GM23248 (cell line): ENCODE results near the gene KDM4F. TPM values are rescaled to one million over a fixed set of nuclear protein-coding genes. Genes with fewer than 3 reads are reported as not detected.

Source experiments
- DNase-seq: peaks from one replicate; pipeline ENCODE4 v3.0.0-alpha.2; 2015
- H2AFZ ChIP-seq: fragments of 200-600 bp; sonication (generic); 2 replicates; pipeline ENCODE4 v1.6.1; 2016; ENCODE audit warnings: antibody characterized with exemption
- H3F3A ChIP-seq: fragments of 200-600 bp; sonication (generic); 2 replicates; pipeline ENCODE4 v1.6.1; 2016; ENCODE audit warnings: mild to moderate bottlenecking, antibody characterized with exemption, mixed run types; ENCODE audit not compliant: insufficient read depth
- H3K27ac ChIP-seq: fragments of 200-600 bp; sonication (generic); 2 replicates; pipeline ENCODE4 v1.5.1; 2016; ENCODE audit warnings: mild to moderate bottlenecking
- H3K27me3 ChIP-seq: fragments of 200-600 bp; sonication (generic); replicated peaks from 2 replicates; pipeline ENCODE4 v1.6.1; 2016; ENCODE audit warnings: mild to moderate bottlenecking; ENCODE audit not compliant: insufficient read depth
- H3K36me3 ChIP-seq: fragments of 200-600 bp; sonication (generic); 2 replicates; pipeline ENCODE4 v1.6.1; 2016; ENCODE audit warnings: low read depth, mild to moderate bottlenecking
- H3K4me1 ChIP-seq: fragments of 200-600 bp; sonication (generic); 2 replicates; pipeline ENCODE4 v1.6.1; 2016; ENCODE audit warnings: mild to moderate bottlenecking; ENCODE audit not compliant: insufficient read depth
- H3K4me2 ChIP-seq: fragments of 200-600 bp; sonication (generic); one replicate; pipeline ENCODE4 v1.6.1; 2016; ENCODE audit warnings: mild to moderate bottlenecking; ENCODE audit not compliant: unreplicated experiment
- H3K4me3 ChIP-seq: fragments of 200-600 bp; sonication (generic); 2 replicates; pipeline ENCODE4 v1.5.1; 2016; ENCODE audit warnings: mild to moderate bottlenecking
- H3K79me2 ChIP-seq: fragments of 200-600 bp; sonication (generic); 2 replicates; pipeline ENCODE4 v1.6.1; 2016; ENCODE audit warnings: mild to moderate bottlenecking; ENCODE audit not compliant: insufficient read depth
- H3K9ac ChIP-seq: fragments of 200-600 bp; sonication (generic); 2 replicates; pipeline ENCODE4 v1.6.1; 2016; ENCODE audit warnings: mild to moderate bottlenecking
- H3K9me2 ChIP-seq: fragments of 200-600 bp; sonication (generic); 2 replicates; pipeline ENCODE4 v1.6.1; 2016; ENCODE audit warnings: mixed run types, mild to moderate bottlenecking, moderate library complexity; ENCODE audit not compliant: insufficient read depth
- H3K9me3 ChIP-seq: fragments of 200-600 bp; sonication (generic); one replicate; pipeline ENCODE4 v1.6.1; 2017; ENCODE audit warnings: low read depth
- H4K20me1 ChIP-seq: fragments of 200-600 bp; sonication (generic); 2 replicates; pipeline ENCODE4 v1.6.0; 2016; ENCODE audit not compliant: insufficient read depth
- EZH2 ChIP-seq: fragments of 200-600 bp; sonication (generic); IDR thresholded peaks from 2 replicates; pipeline ENCODE4 v1.6.1; 2018; ENCODE audit warnings: antibody characterized with exemption, mild to moderate bottlenecking; ENCODE audit not compliant: insufficient read depth, poor library complexity, severe bottlenecking
- EZH2phosphoT487 ChIP-seq: fragments of 200-600 bp; sonication (generic); IDR thresholded peaks from 2 replicates; pipeline ENCODE4 v1.6.1; 2018; ENCODE audit warnings: antibody characterized with exemption, moderate library complexity, mild to moderate bottlenecking, low read depth; ENCODE audit not compliant: insufficient read depth
- WGBS, 2 experiments: methylation state at CpG; one replicate each; pipeline ENCODE4 v1.1.6; 2015 to 2017; ENCODE audit warnings: low lambda C conversion rate in 2 of 2, low coverage in 1 of 2; ENCODE audit errors: missing lambda C conversion rate in 2 of 2; 5-methylcytosine and 5-hydroxymethylcytosine counted together
- in situ Hi-C: fragments of 300-500 bp; cut with MboI; formaldehyde crosslinking; loops from 2 replicates; pipeline ENCODE4 v1.15.0; 2020
- polyA plus RNA-seq: library from polyadenylated mRNA; unstranded; fragments of >200 nt; fragmentation: Nextera tagmentation; extraction: Ambion mirVana; gene quantifications from 2 replicates; pipeline ENCODE4 v1.2.1, GENCODE V29; 2016
- total RNA-seq: library from RNA; depleted of rRNA; stranded (reverse); fragments of >200 nt; shearing (Covaris generic); gene quantifications from 2 replicates; pipeline ENCODE4 v1.2.3, GENCODE V29; 2014

KDM4F gene
- total and polyA plus RNA-seq, 2 experiments from 2014 or later: not detected

DNA sequence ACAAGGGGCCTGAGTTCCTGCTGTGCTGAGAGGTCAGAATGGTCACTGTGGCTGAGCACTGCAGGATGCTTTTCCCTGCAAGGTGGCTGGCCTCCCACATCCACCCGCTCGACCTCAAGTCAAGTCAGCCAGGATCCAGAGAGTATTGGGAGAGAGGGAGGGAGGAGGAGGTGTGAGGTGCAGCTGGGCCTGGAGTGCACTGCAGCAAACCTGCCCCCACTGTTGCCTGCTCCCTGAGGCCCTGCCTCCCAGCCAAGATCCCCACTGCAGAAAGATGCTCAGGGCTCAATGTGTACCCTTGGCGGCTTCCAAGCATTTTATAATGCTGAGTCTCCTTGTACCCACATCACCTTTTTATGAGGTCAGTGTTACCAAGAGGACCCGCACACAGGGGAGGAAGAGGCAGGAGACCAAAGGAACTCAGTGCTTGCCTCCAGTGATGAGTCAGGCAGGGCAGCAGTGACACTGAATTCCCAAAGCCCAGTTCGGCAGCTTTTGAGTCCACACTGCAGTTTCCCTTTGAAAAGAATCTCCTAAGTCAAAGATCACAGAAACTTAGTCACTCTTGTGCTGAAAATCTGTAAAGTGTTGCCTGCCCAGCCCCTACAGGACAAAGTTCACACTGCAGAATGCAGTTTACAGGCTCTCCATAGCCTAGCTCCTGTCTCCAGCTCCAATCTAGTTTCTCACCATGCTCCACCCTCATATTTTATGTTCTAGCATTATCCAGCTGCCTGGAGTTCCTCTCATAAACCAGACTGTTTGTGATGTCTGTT is 43.5 kb downstream of the KDM4F start:
- 0 out of 2 replicates have a peak overlapping the region, but pooled peaks have one; percentile 6 for H3K4me3 ChIP-seq
- H3K9me2 ChIP-seq: no peaks in the 10 kb centered on the region
- H3K27ac ChIP-seq: peak overlapping the region; percentile 38
- H3K4me2 ChIP-seq: peak overlapping the region; percentile 46
- DNase-seq: peak; percentile 78
- no peaks in the 10 kb centered on the region for H3K9me3 ChIP-seq
- no peaks in the 10 kb centered on the region for H3K27me3 ChIP-seq
- peaks cover 22% of the 10 kb centered on the region for H3K79me2 ChIP-seq
- H3K9ac ChIP-seq: peak overlapping the region; percentile 1; the same call in 1 of the 2 replicates
- H4K20me1 ChIP-seq: no peaks in the 10 kb centered on the region
- H3F3A ChIP-seq: peaks cover 28% of the 10 kb centered on the region
- in situ Hi-C loops: no loop called here
- H2AFZ ChIP-seq: 0 out of 2 replicates have a peak overlapping the region, but pooled peaks have one; percentile 2
- H3K4me1 ChIP-seq: peaks cover 33% of the 10 kb centered on the region
- TF ChIP-seq EZH2phosphoT487: no peak
- TF ChIP-seq EZH2: no peak
- 5 to 24% methylated on average over 4 to 5 of the region's 5 CpGs for WGBS, 2 experiments
- no peaks in the 10 kb centered on the region for H3K36me3 ChIP-seq

DNA sequence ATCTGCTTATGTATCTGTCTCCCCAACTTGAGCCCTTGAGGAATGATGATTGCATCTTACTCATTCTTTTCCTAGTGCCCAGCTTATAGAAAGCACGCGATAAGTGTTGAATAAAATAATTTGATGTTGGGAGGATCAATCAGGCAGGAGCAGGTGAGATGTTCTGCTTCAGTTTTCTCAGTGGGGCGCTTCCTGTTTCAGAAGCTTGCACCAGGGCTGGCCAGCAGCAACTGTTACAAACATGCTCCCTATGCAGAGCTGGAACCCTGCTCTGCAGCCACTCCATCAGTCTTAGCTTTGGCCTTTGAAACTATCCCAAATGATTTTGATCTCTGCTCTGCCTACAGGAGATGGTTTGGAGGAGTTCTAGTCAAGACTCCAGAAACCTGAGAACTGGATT is 44.3 kb downstream of the KDM4F start:
- WGBS, 2 experiments: 86 to 90% methylated on average over 3 of the region's 3 CpGs
- Histone ChIP-seq H3K27me3 (no peaks in the 10 kb centered on the region), H3K4me3 (no peak overlapping the region), H2AFZ (no peak overlapping the region), H3K79me2 (peaks cover 30% of the 10 kb centered on the region), H3K9me3 (no peaks in the 10 kb centered on the region), H3K36me3 (no peaks in the 10 kb centered on the region), H3K27ac (peak overlapping the region; percentile 38), H3K9ac (0 out of 2 replicates have a peak overlapping the region, but pooled peaks have one; percentile 1), H3K4me2 (peak overlapping the region; percentile 46), H3K4me1 (peaks cover 33% of the 10 kb centered on the region), H4K20me1 (no peaks in the 10 kb centered on the region), H3K9me2 (0 out of 2 replicates have a peak, but pooled peaks cover 3% of the 10 kb centered on the region), H3F3A (peaks cover 28% of the 10 kb centered on the region)
- in situ Hi-C loops: no loop called here
- peak; percentile 19 for DNase-seq
- TF ChIP-seq EZH2 (no peak), EZH2phosphoT487 (no peak)

- Histone ChIP-seq H3K27ac (peak overlapping the region; percentile 65), H3K9ac (peak overlapping the region; percentile 7; the same call in 1 of the 2 replicates), H4K20me1 (no peaks in the 10 kb centered on the region), H3K9me3 (no peaks in the 10 kb centered on the region), H3K79me2 (peaks cover 36% of the 10 kb centered on the region), H3K27me3 (no peaks in the 10 kb centered on the region), H3K4me1 (peaks cover 33% of the 10 kb centered on the region), H3K4me3 (peak overlapping the region; percentile 48), H3K36me3 (no peaks in the 10 kb centered on the region), H3K9me2 (0 out of 2 replicates have a peak, but pooled peaks cover 3% of the 10 kb centered on the region), H3F3A (peaks cover 28% of the 10 kb centered on the region), H2AFZ (no peak overlapping the region), H3K4me2 (peak overlapping the region; percentile 79)
- in situ Hi-C loops: no loop called here
- no peak for TF ChIP-seq EZH2
- TF ChIP-seq EZH2phosphoT487: no peak
- 2% methylated on average over 4 of the region's 4 CpGs for WGBS, 2 experiments
- peak; percentile 85 for DNase-seq
Observed at GRCh38 chr11:95095858-95096587, 46.8 kb downstream of the KDM4F start.

GRCh38 chr11:95097209-95097608 is 48.0 kb downstream of the KDM4F start:
- TF ChIP-seq EZH2 (no peak), EZH2phosphoT487 (no peak)
- H3K36me3 ChIP-seq: no peaks in the 10 kb centered on the region
- H3K9me3 ChIP-seq: no peaks in the 10 kb centered on the region
- WGBS, 2 experiments: 55 to 58% methylated on average over 3 of the region's 3 CpGs
- H3K9me2 ChIP-seq: 0 out of 2 replicates have a peak, but pooled peaks cover 3% of the 10 kb centered on the region
- H2AFZ ChIP-seq: no peak overlapping the region
- in situ Hi-C loops: no loop called here
- H3K4me2 ChIP-seq: no peak overlapping the region
- no peaks in the 10 kb centered on the region for H3K27me3 ChIP-seq
- no peak for DNase-seq
- H3F3A ChIP-seq: peaks cover 28% of the 10 kb centered on the region
- H3K27ac ChIP-seq: no peak overlapping the region
- peaks cover 34% of the 10 kb centered on the region for H3K79me2 ChIP-seq
- H4K20me1 ChIP-seq: no peaks in the 10 kb centered on the region
- no peak overlapping the region for H3K9ac ChIP-seq
- H3K4me3 ChIP-seq: no peak overlapping the region
- H3K4me1 ChIP-seq: peaks cover 32% of the 10 kb centered on the region
